ENCODE measurements around the gene FNBP1. TPM values are rescaled to one million over a fixed set of nuclear protein-coding genes. Genes with fewer than 3 reads are reported as not detected.

The FNBP1 gene
- total RNA-seq = 100 to 1,000 TPM; 126 to 128 TPM

DNA sequence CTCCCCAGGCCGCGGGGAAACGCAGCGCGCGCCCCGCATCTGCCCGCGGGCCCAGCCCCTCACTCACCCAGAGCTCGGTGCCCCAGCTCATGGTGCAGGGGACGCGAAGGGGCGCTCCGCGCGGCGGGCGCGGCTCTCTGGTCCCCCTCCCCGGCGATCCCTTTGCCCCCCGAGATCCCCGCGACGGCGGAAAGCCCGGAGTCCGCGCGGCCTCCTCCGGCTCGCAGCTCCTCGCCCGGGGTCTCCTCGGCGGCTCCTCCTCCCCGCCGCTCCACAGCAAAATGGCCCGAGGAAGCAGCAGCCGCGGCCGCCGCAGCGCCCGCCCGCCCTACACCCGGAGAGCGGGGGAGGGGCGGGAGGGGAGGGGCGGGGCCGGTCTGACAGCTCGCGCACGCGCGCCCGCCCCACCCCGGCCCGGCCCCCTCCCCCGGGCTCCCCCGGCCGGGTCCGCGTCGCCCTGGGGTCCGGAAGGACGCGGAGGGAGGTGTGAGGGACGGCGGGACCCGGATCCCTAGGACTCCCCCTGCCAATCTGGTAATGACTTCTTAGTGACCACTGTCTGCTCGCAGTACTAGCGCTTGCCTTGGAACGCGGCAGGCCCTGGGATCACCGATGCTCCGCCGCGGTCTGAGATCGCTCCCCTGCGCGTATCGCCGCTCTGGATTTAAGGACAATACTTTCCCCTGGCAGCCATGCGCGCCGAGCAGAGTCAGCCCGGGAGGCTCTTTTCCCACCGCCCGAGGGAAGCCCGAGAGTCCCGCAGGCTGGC lies at the start of gene FNBP1:
Gene FNBP1, minus strand, starts transcription at position 305 of the 769 bp plus-strand sequence. Its CDS starts 214 bp downstream, at position 91.
- peak; percentile 81 for DNase-seq
- Mint-ChIP-seq H3K36me3 (ENCODE audit: low read depth) (peaks cover 12% of the 10 kb centered on the region), H3K27ac (peak within 1 kb of the TSS; percentile 100), H3K27me3 (ENCODE audit: low read depth) (no peaks in the 10 kb centered on the region), H3K4me1 (ENCODE audit: low read depth) (peaks cover 38% of the 10 kb centered on the region), H3K9me3 (no peaks in the 10 kb centered on the region), H3K4me3 (peak within 1 kb of the TSS; percentile 100)
- intact Hi-C loops (cut with micrococcal nuclease) = loop anchor here (1.0 kb wide), 1 partner anchor 155 kb away; no protein-coding TSS in a partner anchor
- CTCF ChIA-PET = interaction anchor here (1.3 kb wide), 1 partner anchor 33 kb away, joined by 3 read pairs; no protein-coding TSS in a partner anchor

DNA sequence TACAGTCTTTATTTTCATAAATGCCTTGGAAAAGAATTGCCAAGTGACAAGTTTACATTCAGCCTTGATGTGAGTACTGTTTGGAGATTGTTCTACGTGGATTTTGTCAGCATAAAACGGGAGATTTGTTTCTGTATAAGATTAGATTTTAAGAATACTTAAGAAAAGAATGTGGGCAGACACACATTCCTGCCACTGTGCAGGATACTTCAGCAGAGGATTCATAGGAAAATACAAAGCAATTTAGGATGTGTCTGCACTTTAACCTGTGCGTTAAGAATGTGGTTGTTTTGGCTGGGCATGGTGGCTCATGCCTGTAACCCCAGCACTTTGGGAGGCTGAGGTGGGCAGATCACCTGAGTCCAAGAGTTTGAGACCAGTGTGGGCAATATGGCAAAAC lies 47.9 kb upstream of the FNBP1 start:
- H3K27me3 Mint-ChIP-seq (ENCODE audit: low read depth) = no peaks in the 10 kb centered on the region
- H3K36me3 Mint-ChIP-seq (ENCODE audit: low read depth) = peaks cover 12% of the 10 kb centered on the region

DNA sequence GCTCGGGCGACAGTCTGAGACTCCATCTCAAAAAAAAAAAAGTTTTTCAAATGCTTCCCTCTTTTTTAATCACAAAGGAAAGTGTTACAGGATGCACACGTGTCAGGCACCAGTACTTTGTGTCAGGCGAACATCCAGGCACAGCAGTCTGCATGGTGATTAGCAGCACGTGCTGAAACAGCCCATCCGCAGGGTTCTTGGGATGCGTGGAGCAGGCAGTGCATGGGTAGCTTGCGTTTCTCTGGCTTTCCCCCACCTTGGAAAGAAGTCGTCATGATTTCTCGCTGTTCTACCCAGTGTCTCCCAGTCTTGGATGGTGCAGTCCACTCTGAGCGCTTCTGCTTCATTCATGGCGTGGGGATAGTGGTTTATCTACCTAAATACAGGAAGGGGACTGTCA lies 46.2 kb upstream of the FNBP1 start:
- H3K27ac Mint-ChIP-seq = no peak overlapping the region

More for the DNA sequence above, 47.9 kb upstream of the FNBP1 start:
- H3K4me3 Mint-ChIP-seq = no peak overlapping the region
- no peaks in the 10 kb centered on the region for H3K9me3 Mint-ChIP-seq
- intact Hi-C loops (cut with micrococcal nuclease) = loop anchor here (10.0 kb wide), 1 partner anchor 356 kb away; no protein-coding TSS in a partner anchor
- no peak for DNase-seq
- CTCF ChIA-PET = interaction anchor here (0.6 to 1.3 kb wide), 2 partner anchors 34 to 206 kb away, joined by 3 read pairs; no protein-coding TSS in a partner anchor
- H3K27ac Mint-ChIP-seq = no peak overlapping the region
- H3K4me1 Mint-ChIP-seq (ENCODE audit: low read depth) = peaks cover 2% of the 10 kb centered on the region

DNA sequence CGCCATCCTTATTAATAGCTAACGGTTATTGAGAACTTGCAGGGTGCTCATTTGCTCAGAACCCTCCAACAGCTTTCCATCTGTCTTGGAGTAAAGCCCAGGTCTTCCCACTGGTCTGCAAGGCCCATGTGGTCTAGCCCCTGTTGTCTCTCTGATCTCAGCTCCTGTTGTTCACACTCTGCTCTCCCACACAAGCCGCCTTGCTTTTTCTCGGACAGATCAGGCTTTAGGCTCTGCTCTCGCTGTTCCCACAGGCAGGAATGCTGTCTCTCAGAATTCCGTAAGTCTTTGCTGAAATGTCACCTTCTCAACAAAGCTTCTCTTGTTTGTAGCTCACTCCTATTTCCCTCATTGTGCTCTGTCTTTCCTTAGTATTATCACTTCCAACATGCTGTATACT lies 45.1 kb upstream of the FNBP1 start:
- no peak for DNase-seq
- Mint-ChIP-seq H3K4me3 (no peak overlapping the region), H3K27me3 (ENCODE audit: low read depth) (no peaks in the 10 kb centered on the region), H3K4me1 (ENCODE audit: low read depth) (no peaks in the 10 kb centered on the region), H3K27ac (no peak overlapping the region), H3K36me3 (ENCODE audit: low read depth) (peaks cover 6% of the 10 kb centered on the region), H3K9me3 (no peaks in the 10 kb centered on the region)
- CTCF ChIA-PET = no interaction called here
- intact Hi-C loops (cut with micrococcal nuclease) = no loop called here

More for the DNA sequence above, 46.2 kb upstream of the FNBP1 start:
- CTCF ChIA-PET = interaction anchor here (0.6 kb wide), 1 partner anchor 446 kb away, joined by 5 read pairs; no protein-coding TSS in a partner anchor
- DNase-seq = no peak
- Mint-ChIP-seq H3K27me3 (ENCODE audit: low read depth) (no peaks in the 10 kb centered on the region), H3K9me3 (no peaks in the 10 kb centered on the region), H3K4me3 (no peak overlapping the region), H3K4me1 (ENCODE audit: low read depth) (no peaks in the 10 kb centered on the region), H3K36me3 (ENCODE audit: low read depth) (peaks cover 7% of the 10 kb centered on the region)
- intact Hi-C loops (cut with micrococcal nuclease) = no loop called here

DNA sequence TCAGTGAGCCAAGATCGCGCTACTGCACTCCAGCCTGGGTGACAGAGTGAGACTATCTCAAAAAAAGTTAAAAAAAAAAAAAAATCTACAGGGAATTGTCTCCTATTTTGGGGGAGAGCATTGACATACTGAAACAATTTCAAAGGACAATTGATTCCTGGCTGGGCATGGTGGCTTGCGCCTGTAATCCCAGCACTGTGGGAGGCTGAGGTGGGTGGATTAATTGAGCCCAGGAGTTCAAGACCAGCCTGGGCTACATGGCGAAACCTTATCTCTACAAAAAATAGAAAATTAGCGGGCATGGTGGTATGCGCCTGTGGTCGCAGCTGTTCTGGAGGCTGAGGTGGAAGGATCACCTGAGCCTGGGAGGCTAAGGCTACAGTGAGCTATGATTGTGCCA lies 41.3 kb upstream of the FNBP1 start:
- no peak for DNase-seq
- intact Hi-C loops (cut with micrococcal nuclease) = no loop called here
- CTCF ChIA-PET = interaction anchor here (0.7 kb wide), 1 partner anchor 142 kb away, joined by 3 read pairs; no protein-coding TSS in a partner anchor
- Mint-ChIP-seq H3K27me3 (ENCODE audit: low read depth) (no peaks in the 10 kb centered on the region), H3K36me3 (ENCODE audit: low read depth) (peaks cover 10% of the 10 kb centered on the region), H3K9me3 (no peaks in the 10 kb centered on the region), H3K4me1 (ENCODE audit: low read depth) (no peaks in the 10 kb centered on the region), H3K27ac (no peak overlapping the region), H3K4me3 (no peak overlapping the region)

DNA sequence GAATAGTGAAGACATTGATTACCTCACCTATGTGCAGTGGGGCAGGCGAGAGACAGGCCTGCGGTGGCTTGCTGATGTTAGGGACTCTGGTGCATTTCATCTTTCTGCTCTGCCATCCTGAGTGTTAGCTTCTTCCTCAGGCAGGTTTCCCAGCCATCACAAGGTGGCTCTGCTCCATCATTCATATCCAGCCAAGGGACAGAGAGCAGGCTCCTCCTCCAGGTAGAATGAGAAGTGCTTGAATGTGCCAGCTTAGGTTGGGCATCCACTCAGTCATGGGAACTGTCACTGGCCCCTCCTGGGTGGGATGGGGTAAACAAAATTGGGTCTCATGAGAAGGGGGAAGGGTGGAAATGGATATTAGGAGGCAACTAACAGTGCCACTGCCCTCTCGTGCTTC lies 35.6 kb upstream of the FNBP1 start:
- CTCF ChIA-PET = no interaction called here

DNA sequence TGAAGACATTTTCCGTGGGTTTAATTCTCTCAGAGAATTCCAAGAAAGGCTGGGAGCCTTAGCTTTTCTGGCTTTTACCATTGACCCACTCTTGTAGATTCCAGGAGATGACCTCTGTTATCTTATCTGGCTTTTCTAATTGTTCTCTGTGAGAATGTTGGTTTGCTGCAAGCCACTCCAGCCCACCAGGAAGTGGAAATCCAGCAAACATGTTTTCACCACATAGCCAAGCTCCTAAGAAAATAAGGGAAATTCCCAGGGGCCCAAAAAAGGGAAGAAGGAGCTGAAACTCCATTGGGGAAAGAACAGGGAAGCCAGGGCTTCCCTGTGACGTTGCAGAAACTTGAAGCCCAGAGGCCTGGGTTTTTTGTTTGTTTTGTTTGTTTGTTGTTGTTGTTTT lies 30.4 kb upstream of the FNBP1 start:
- Mint-ChIP-seq H3K36me3 (ENCODE audit: low read depth) (peaks cover 15% of the 10 kb centered on the region), H3K27me3 (ENCODE audit: low read depth) (no peaks in the 10 kb centered on the region), H3K9me3 (no peaks in the 10 kb centered on the region), H3K4me3 (no peak overlapping the region), H3K27ac (no peak overlapping the region), H3K4me1 (ENCODE audit: low read depth) (peaks cover 27% of the 10 kb centered on the region)
- DNase-seq = no peak
- CTCF ChIA-PET = no interaction called here
- intact Hi-C loops (cut with micrococcal nuclease) = no loop called here

More for the DNA sequence above, 35.6 kb upstream of the FNBP1 start:
- peaks cover 29% of the 10 kb centered on the region for H3K36me3 Mint-ChIP-seq (ENCODE audit: low read depth)
- no peak overlapping the region for H3K4me3 Mint-ChIP-seq
- H3K27me3 Mint-ChIP-seq (ENCODE audit: low read depth) = no peaks in the 10 kb centered on the region
- intact Hi-C loops (cut with micrococcal nuclease) = no loop called here
- no peaks in the 10 kb centered on the region for H3K9me3 Mint-ChIP-seq
- H3K27ac Mint-ChIP-seq = no peak overlapping the region
- no peak for DNase-seq
- H3K4me1 Mint-ChIP-seq (ENCODE audit: low read depth) = peaks cover 9% of the 10 kb centered on the region

DNA sequence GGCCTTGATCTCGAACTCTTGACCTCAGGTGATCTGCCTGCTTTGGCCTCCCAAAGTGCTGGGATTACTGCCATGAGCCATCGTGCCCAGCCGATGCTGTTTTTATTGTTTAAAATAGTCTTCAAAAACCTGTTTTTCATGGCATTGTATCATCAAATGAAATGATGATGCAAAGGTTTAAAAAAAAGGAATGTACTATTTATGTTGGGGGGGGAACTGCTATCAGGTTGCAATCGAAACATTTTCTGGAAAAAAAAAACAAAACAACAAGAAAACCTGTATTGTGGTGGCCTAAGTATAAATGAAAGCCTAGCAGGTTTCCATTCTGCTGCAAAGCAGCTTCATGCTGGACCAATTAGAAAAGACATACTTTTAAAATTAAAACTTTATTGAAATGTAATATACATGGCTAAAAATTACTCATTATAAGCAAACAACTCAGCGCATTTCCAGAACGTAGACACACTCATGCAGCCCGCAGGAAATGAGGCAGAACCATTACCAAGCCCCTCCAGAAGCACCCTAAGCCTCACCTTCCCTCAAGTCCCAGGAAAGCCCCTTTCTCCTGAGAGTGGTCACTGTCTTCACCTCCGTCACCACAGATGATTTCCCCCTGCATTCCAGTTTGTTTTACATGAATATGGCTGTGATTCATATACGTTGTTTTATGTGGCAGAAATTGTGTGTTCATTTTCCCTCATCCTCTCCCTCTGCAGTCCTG lies 29.7 kb upstream of the FNBP1 start:
- no peak for DNase-seq
- intact Hi-C loops (cut with micrococcal nuclease) = no loop called here
- Mint-ChIP-seq H3K4me3 (no peak overlapping the region), H3K27ac (no peak overlapping the region), H3K36me3 (ENCODE audit: low read depth) (peaks cover 13% of the 10 kb centered on the region), H3K9me3 (no peaks in the 10 kb centered on the region), H3K27me3 (ENCODE audit: low read depth) (no peaks in the 10 kb centered on the region), H3K4me1 (ENCODE audit: low read depth) (peaks cover 27% of the 10 kb centered on the region)
- CTCF ChIA-PET = interaction anchor here (0.6 kb wide), 1 partner anchor 179 kb away, joined by 4 read pairs; no protein-coding TSS in a partner anchor

DNA sequence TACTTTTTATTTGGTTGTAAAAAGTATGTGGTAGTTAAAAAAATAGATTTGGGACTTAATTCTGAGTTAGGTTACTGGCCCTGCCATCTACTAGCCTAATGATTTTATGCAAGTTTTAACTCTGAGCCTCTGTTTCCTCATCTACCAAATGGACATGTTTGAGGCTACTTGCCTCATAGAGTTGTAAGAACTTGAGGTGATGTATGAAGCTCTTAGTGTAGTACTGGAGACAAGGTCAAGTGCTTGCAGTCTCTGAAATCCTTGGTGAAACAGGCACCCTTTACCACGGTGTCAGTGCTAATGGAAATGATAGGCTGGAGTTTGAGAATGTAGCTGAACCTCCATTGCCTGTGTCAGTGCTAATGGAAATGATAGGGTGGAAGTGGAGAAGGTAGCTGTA lies 26.1 kb upstream of the FNBP1 start:
- Mint-ChIP-seq H3K27me3 (ENCODE audit: low read depth) (no peaks in the 10 kb centered on the region), H3K4me1 (ENCODE audit: low read depth) (peaks cover 23% of the 10 kb centered on the region), H3K4me3 (no peak overlapping the region), H3K27ac (peak overlapping the region; percentile 8), H3K9me3 (no peaks in the 10 kb centered on the region), H3K36me3 (ENCODE audit: low read depth) (peaks cover 5% of the 10 kb centered on the region)
- intact Hi-C loops (cut with micrococcal nuclease) = no loop called here
- CTCF ChIA-PET = interaction anchor here (0.6 to 1.5 kb wide), 3 partner anchors 25 to 342 kb away, joined by 3 to 4 read pairs (median 4); no protein-coding TSS in a partner anchor
- no peak for DNase-seq

DNA sequence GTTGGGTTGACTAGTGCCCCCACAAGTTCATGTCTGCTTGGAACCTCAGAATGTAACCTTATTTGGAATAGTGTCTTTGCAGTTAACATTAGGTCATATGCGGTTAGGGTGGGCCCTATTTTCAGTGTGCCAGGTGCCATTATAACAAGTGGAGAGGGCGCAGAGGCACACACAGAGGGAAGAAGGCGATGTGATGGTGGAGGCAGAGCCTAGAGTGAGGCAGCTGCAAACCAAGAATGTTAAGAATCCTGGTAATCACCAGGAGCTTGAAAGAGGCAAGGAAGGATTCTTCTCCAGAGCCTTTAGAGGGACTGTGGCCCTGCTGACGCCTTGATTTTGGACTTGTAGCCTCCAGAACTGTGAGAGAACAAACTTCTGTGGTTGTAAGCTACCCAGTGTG lies 21.6 kb upstream of the FNBP1 start:
- Mint-ChIP-seq H3K27ac (no peak overlapping the region), H3K36me3 (ENCODE audit: low read depth) (peaks cover 6% of the 10 kb centered on the region), H3K27me3 (ENCODE audit: low read depth) (no peaks in the 10 kb centered on the region), H3K9me3 (no peaks in the 10 kb centered on the region), H3K4me3 (no peak overlapping the region), H3K4me1 (ENCODE audit: low read depth) (peaks cover 24% of the 10 kb centered on the region)
- no peak for DNase-seq
- CTCF ChIA-PET = no interaction called here
- intact Hi-C loops (cut with micrococcal nuclease) = no loop called here

DNA sequence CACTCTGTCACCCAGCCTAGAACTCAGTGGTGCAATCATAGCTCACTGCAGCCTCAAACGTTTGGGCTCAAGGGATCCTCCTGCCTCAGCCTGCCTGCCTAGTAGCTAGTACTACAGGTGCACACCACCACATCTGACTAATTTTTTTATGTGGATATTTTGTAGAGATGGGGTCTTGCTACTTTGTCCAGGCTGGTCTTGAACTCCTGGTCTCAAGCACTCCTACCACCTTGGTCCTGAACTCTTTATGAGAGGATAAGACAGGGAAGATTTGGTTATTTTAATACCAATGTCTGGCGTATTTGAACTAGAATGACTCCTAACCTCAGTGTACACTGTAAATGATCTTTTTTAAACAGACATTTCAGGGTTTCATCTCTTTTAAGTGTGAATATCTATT lies 19.8 kb upstream of the FNBP1 start:
- CTCF ChIA-PET = no interaction called here
- no peak for DNase-seq
- Mint-ChIP-seq H3K27me3 (ENCODE audit: low read depth) (no peaks in the 10 kb centered on the region), H3K4me1 (ENCODE audit: low read depth) (peaks cover 18% of the 10 kb centered on the region), H3K4me3 (no peak overlapping the region), H3K27ac (no peak overlapping the region), H3K9me3 (no peaks in the 10 kb centered on the region), H3K36me3 (ENCODE audit: low read depth) (peaks cover 14% of the 10 kb centered on the region)
- intact Hi-C loops (cut with micrococcal nuclease) = no loop called here

DNA sequence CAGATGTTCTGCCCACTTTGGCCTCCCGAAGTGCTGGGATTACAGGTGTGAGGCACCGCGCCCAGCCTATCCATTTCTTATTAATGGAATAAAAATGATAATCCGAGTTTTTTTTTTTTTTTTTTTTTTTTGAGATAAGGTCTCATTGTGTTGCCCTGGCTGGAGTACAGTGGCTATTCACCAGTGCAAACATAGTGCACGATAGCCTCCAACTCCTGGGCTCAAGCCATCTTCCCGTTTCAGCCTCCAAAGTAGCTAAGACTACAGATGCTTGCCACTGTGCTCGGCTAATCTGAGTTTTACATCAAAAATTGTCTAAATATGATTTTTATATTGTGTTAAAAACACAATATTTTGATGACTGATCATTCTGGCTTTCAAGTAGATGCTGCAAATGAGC lies 17.3 kb upstream of the FNBP1 start:
- no peak for DNase-seq
- no peak overlapping the region for H3K27ac Mint-ChIP-seq
- no peaks in the 10 kb centered on the region for H3K9me3 Mint-ChIP-seq
- intact Hi-C loops (cut with micrococcal nuclease) = no loop called here
- peaks cover 25% of the 10 kb centered on the region for H3K4me1 Mint-ChIP-seq (ENCODE audit: low read depth)
- CTCF ChIA-PET = interaction anchor here (0.6 kb wide), 2 partner anchors 703 to 790 kb away, joined by 3 to 5 read pairs; no protein-coding TSS in a partner anchor
- H3K36me3 Mint-ChIP-seq (ENCODE audit: low read depth) = peaks cover 11% of the 10 kb centered on the region
- H3K4me3 Mint-ChIP-seq = no peak overlapping the region
- no peaks in the 10 kb centered on the region for H3K27me3 Mint-ChIP-seq (ENCODE audit: low read depth)

Measured in activated naive CD4-positive, alpha-beta T cell treated with anti-CD3 and anti-CD28 coated beads for 36 hours (primary cell).